Measurements from ENCODE around the gene GALNT12.

GRCh38 chr9:98770717-98771116 is 36.8 kb upstream of the GALNT12 start:
- TF ChIP-seq CTCF (IDR thresholded peaks at IDR 0.05; ENCODE audit: poor library complexity) (no peak), EZH2 (IDR thresholded peaks at IDR 0.05; ENCODE audit: borderline replicate concordance) (no peak), EZH2phosphoT487 (IDR thresholded peaks at IDR 0.05; ENCODE audit: low read depth, severe bottlenecking, unreplicated experiment) (no peak)

All from hepatocyte (in vitro differentiated cells).